HG03354 (cell line): Measurements from ENCODE around the gene CLEC2D.
A peak's percentile ranks its signal among the peaks of the same experiment; 100 is the strongest.
"Not testable (repeated sequence)": the region's sequence is repeated elsewhere in the genome, so short reads cannot be mapped to it uniquely, and the experiment has no call there.

Experiments
- ATAC-seq: cut with Tn5 transposase; IDR thresholded peaks from one replicate; pipeline ENCODE4 v1.9.1; 2021; ENCODE audit warnings: mild to moderate bottlenecking; ENCODE audit not compliant: unreplicated experiment, poor library complexity, severe bottlenecking

CLEC2D gene, protein sequence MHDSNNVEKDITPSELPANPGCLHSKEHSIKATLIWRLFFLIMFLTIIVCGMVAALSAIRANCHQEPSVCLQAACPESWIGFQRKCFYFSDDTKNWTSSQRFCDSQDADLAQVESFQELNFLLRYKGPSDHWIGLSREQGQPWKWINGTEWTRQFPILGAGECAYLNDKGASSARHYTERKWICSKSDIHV

GRCh38 chr12:9669534-9669933 is at the start of gene CLEC2D:
CLEC2D (plus strand) TSS chr12:9669713; CDS start chr12:9669735, 22 bp downstream.
- peak; percentile 40 for ATAC-seq

DNA sequence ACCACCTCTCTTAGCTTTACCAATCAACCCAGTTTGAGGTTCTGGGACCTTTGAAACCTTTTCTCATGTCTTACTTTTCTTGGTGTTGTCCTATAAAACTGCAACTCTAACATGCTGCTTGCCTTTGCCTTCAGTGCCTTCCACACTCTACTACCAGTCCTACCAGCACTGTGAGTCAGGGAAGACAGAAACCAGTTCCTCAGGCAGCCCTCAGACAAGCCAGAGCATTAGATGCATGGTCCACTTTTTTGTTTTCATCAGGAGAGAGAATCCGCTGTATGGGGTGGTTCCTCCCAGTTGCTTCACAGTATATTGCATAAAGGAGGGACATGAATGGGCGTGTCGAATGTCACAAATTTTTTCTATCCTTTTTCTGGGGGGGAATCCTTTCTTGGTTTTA is 44.5 kb upstream of the CLEC2D start:
- no peak for ATAC-seq

DNA sequence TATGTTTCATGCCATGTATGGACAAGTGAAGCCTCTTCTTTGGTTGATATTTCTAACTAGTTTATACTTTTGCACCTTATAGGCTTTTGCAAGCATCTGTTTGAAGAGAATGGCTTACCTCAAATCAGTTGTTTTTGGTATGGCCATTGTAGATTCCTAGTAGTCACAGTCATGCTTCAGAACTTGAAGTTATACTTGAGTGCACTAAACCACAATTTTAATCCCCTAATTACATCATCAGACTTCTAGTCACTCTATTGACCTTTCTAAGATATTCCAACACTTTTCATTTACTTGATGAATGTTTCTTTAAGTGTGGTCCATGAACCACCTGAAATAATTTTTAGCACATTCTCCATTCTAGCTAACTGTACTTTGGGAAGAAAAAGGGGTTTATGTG is 43.2 kb upstream of the CLEC2D start:
- ATAC-seq = no peak

DNA sequence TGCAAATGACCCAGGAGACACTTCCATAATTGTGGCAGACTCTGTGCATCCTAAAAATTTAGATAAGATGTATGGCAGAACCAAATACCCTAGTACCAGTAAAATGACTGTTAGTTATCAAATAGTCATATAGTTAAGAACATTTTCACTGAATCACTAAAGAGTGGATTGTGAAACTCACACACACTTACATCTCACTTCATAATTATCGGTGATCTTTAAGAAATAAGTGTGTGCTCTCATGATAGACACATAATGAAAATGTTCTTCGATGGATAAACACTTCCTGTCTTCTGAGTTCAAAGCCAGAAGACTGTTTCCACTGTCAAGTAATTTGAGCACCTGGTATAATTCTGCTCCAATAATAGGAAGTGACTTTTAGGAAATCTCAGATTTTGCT is 42.7 kb upstream of the CLEC2D start:
- no peak for ATAC-seq

- no peak for ATAC-seq
Measured at GRCh38 chr12:9632766-9633165, 36.7 kb upstream of the CLEC2D start.

- ATAC-seq = no peak
Measured at GRCh38 chr12:9634177-9634803, 35.2 kb upstream of the CLEC2D start.

- no peak for ATAC-seq
Measured at GRCh38 chr12:9634969-9635754, 34.4 kb upstream of the CLEC2D start.

GRCh38 chr12:9636150-9636850 is 33.2 kb upstream of the CLEC2D start:
- ATAC-seq = no peak

DNA sequence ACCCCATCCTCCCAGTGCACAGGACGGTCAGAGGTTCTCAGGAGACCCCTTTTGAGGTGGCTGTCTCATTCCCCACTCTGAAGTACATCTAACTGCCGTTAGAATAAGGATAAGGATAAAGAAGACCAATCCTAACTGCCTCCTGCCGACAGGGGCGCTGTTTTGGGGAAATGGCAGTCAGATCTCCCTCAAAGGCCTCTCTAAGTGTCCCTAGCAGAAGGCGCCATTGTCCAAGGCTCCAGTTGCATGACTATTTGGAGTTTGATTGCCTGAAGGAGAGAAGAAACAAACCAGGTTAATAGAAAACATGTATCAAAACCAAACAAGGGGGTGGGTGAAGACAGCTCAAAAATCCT is 32.7 kb upstream of the CLEC2D start:
- ATAC-seq = no peak

GRCh38 chr12:9640024-9640423 is 29.5 kb upstream of the CLEC2D start:
- no peak for ATAC-seq

DNA sequence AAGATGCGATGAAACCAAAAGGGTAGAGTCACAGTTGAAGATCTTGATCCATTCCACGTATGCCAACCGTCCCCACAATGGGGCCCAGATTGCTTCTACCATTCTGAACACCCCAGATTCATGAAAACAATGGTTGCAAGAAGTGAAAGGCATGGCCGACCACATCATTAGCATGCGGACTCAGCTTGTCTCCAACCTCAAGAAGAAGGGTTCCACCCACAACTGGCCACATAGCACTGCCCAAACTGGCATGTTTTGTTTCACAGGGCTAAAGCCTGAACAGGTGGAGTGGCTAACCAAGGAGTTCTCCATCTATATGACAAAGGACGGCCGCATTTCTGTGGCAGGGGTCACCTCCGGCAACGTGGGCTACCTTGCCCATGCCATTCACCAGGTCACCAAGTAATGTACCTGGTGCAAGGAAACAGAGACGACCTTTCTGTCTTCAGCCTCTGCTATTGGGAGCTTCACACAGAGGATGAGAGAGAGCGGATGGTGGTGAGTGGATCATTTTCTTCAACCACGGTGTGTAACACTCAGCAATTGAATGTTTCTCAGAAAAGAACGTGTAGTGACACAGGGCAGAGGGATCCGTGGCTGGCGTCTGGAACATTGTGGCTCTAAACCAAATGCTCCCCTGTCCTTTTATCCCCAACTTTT is 26.8 kb upstream of the CLEC2D start:
- no peak for ATAC-seq

GRCh38 chr12:9643266-9643660 is 26.2 kb upstream of the CLEC2D start:
- no peak for ATAC-seq

- ATAC-seq = not testable (repeated sequence)
Measured at GRCh38 chr12:9644985-9645551, 24.4 kb upstream of the CLEC2D start.

DNA sequence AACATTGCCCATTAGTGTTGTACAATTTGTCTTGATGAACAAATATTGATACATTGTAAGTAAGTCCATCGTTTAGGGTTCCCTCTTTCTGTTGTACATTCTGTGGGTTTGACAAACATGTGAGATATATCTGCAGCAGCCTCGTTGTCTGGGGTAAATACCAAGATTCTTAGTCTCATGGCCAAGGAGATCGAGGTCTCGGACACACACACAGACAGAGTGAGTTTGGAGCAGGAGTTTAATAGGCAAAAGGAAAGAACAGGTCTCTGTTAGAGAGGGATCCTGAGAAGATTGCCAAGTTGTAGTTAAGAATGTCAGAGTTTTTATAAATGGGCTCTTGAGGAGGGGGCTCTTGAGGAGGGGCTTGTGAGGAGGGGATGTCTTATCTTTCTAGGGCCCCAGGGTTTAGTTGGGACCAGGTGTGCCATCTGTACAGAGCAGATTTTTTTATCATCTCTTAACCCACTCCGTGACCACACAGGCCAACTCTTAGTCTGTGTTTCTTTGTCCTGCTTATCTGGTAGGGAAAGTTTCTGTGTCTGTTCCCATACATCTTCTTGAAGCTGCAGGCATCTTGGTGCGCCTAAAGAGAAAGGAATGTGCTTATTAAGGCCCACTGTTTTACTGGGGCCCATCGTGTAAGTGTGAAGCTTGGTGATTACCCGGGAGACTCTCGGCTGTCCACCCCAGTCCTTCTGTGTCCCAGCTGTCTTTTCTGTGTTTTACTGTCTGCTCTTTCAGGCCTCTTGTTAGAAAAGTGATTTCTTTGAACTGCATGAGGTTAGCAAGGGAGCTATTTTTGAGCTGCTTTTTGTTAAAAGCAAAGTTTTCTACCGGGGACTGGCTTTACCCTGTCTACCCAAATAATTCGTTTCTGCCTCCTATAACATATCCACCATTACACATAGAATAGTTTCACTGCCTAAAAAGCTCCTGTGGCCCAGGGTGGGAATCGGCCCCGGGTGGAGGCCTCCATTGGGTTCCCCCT is 22.4 kb upstream of the CLEC2D start:
- no peak for ATAC-seq

GRCh38 chr12:9647825-9648700 is 21.4 kb upstream of the CLEC2D start:
- ATAC-seq = peak; percentile 78

- ATAC-seq = no peak
Measured at GRCh38 chr12:9648701-9649531, 20.6 kb upstream of the CLEC2D start.

DNA sequence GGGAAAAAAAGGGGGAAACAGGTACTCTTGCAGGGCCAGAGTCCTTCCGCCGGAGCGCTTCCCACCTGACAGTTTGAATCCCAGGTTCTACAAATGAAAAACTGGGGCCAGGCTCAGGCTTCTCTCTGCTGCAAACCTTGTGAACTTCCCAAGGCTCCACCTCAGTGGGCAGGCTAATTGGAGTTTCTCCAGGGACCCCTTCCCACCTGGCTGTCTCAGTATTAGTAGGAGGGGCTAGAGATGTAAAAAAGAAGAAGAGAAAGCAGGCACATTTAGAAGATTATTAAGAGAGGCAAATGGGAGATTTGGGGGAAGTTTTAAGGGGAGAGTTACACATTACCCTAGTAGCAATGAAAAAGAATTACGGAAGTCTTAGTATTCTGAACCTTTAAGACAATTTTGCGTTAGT is 20.0 kb upstream of the CLEC2D start:
- ATAC-seq = no peak
